Activated naive CD8-positive, alpha-beta T cell (primary cell): Measurements from ENCODE around the gene GREM2.

Experiments used
- H3K27ac Mint-ChIP-seq: one replicate; pipeline ENCODE4 v1.8.0; 2021; ENCODE audit warnings: mixed read lengths
- H3K27me3 Mint-ChIP-seq: one replicate; pipeline ENCODE4 v1.8.0; 2021; ENCODE audit warnings: mixed read lengths
- H3K36me3 Mint-ChIP-seq: one replicate; pipeline ENCODE4 v1.8.0; 2021; ENCODE audit warnings: mixed read lengths
- H3K4me1 Mint-ChIP-seq: one replicate; pipeline ENCODE4 v1.8.0; 2021; ENCODE audit warnings: low read depth, mixed read lengths
- H3K4me3 Mint-ChIP-seq: one replicate; pipeline ENCODE4 v1.8.0; 2021; ENCODE audit warnings: mild to moderate bottlenecking, mixed read lengths
- H3K9me3 Mint-ChIP-seq: one replicate; pipeline ENCODE4 v1.8.0; 2021; ENCODE audit warnings: low read depth, mixed read lengths

The GREM2 gene

GRCh38 chr1:240619357-240619756 is 7.4 kb upstream of the GREM2 start:
- H3K36me3 Mint-ChIP-seq = no peaks in the 10 kb centered on the region
- no peak overlapping the region for H3K27ac Mint-ChIP-seq
- H3K27me3 Mint-ChIP-seq = peaks cover 2% of the 10 kb centered on the region
- H3K4me3 Mint-ChIP-seq = no peak overlapping the region
- H3K9me3 Mint-ChIP-seq = no peaks in the 10 kb centered on the region
- H3K4me1 Mint-ChIP-seq = no peaks in the 10 kb centered on the region

- Mint-ChIP-seq H3K4me3 (no peak overlapping the region), H3K27me3 (peaks cover 3% of the 10 kb centered on the region), H3K4me1 (peaks cover under 1% of the 10 kb centered on the region), H3K27ac (no peak overlapping the region), H3K9me3 (no peaks in the 10 kb centered on the region), H3K36me3 (no peaks in the 10 kb centered on the region)
Observed at GRCh38 chr1:240618946-240619345, 7.0 kb upstream of the GREM2 start.

- peaks cover 26% of the 10 kb centered on the region for H3K4me1 Mint-ChIP-seq
- H3K9me3 Mint-ChIP-seq = no peaks in the 10 kb centered on the region
- no peak overlapping the region for H3K27ac Mint-ChIP-seq
Observed at GRCh38 chr1:240616018-240616417, 4.1 kb upstream of the GREM2 start.

GRCh38 chr1:240613356-240614142 is 1.6 kb upstream of the GREM2 start:
- no peak overlapping the region for H3K27ac Mint-ChIP-seq
- no peaks in the 10 kb centered on the region for H3K36me3 Mint-ChIP-seq
- H3K4me1 Mint-ChIP-seq = peaks cover 32% of the 10 kb centered on the region
- H3K9me3 Mint-ChIP-seq = no peaks in the 10 kb centered on the region
- no peak overlapping the region for H3K4me3 Mint-ChIP-seq
- peaks cover 27% of the 10 kb centered on the region for H3K27me3 Mint-ChIP-seq

More at GRCh38 chr1:240616018-240616417, 4.1 kb upstream of the GREM2 start:
- no peaks in the 10 kb centered on the region for H3K36me3 Mint-ChIP-seq
- peaks cover 15% of the 10 kb centered on the region for H3K27me3 Mint-ChIP-seq
- no peak overlapping the region for H3K4me3 Mint-ChIP-seq

GRCh38 chr1:240612811-240613210 is 856 bp upstream of the GREM2 start:
- no peak overlapping the region for H3K27ac Mint-ChIP-seq
- H3K27me3 Mint-ChIP-seq = peaks cover 27% of the 10 kb centered on the region
- H3K36me3 Mint-ChIP-seq = no peaks in the 10 kb centered on the region
- peaks cover 32% of the 10 kb centered on the region for H3K4me1 Mint-ChIP-seq
- no peaks in the 10 kb centered on the region for H3K9me3 Mint-ChIP-seq
- no peak overlapping the region for H3K4me3 Mint-ChIP-seq

GRCh38 chr1:240611228-240611618 is 732 bp downstream of the GREM2 start:
- Mint-ChIP-seq H3K36me3 (no peaks in the 10 kb centered on the region), H3K27ac (no peak overlapping the region), H3K4me3 (peak overlapping the region; percentile 79), H3K9me3 (no peaks in the 10 kb centered on the region), H3K27me3 (peaks cover 28% of the 10 kb centered on the region), H3K4me1 (peaks cover 32% of the 10 kb centered on the region)

- Mint-ChIP-seq H3K36me3 (no peaks in the 10 kb centered on the region), H3K27ac (no peak overlapping the region), H3K4me1 (peaks cover 32% of the 10 kb centered on the region), H3K27me3 (peaks cover 28% of the 10 kb centered on the region), H3K4me3 (no peak overlapping the region), H3K9me3 (no peaks in the 10 kb centered on the region)
Observed at GRCh38 chr1:240610636-240611035, 1.3 kb downstream of the GREM2 start.

- Mint-ChIP-seq H3K4me1 (peaks cover 32% of the 10 kb centered on the region), H3K9me3 (no peaks in the 10 kb centered on the region), H3K36me3 (no peaks in the 10 kb centered on the region), H3K27ac (no peak overlapping the region), H3K27me3 (peaks cover 26% of the 10 kb centered on the region), H3K4me3 (no peak overlapping the region)
Observed at GRCh38 chr1:240609527-240610060, 2.4 kb downstream of the GREM2 start.

- Mint-ChIP-seq H3K27ac (no peak overlapping the region), H3K36me3 (no peaks in the 10 kb centered on the region), H3K4me1 (peaks cover 29% of the 10 kb centered on the region), H3K27me3 (peaks cover 23% of the 10 kb centered on the region), H3K4me3 (no peak overlapping the region), H3K9me3 (no peaks in the 10 kb centered on the region)
Observed at GRCh38 chr1:240608707-240609106, 3.2 kb downstream of the GREM2 start.

GRCh38 chr1:240607006-240607405 is 4.9 kb downstream of the GREM2 start:
- H3K27ac Mint-ChIP-seq = no peak overlapping the region
- H3K4me3 Mint-ChIP-seq = no peak overlapping the region
- peaks cover 14% of the 10 kb centered on the region for H3K4me1 Mint-ChIP-seq
- peaks cover 16% of the 10 kb centered on the region for H3K27me3 Mint-ChIP-seq
- H3K36me3 Mint-ChIP-seq = no peaks in the 10 kb centered on the region
- no peaks in the 10 kb centered on the region for H3K9me3 Mint-ChIP-seq

- Mint-ChIP-seq H3K9me3 (no peaks in the 10 kb centered on the region), H3K36me3 (no peaks in the 10 kb centered on the region), H3K4me1 (no peaks in the 10 kb centered on the region), H3K4me3 (no peak overlapping the region), H3K27me3 (peaks cover 1% of the 10 kb centered on the region), H3K27ac (no peak overlapping the region)
Observed at GRCh38 chr1:240602189-240602588, 9.8 kb downstream of the GREM2 start.

- no peaks in the 10 kb centered on the region for H3K27me3 Mint-ChIP-seq
- H3K4me3 Mint-ChIP-seq = no peak overlapping the region
- H3K27ac Mint-ChIP-seq = no peak overlapping the region
- H3K4me1 Mint-ChIP-seq = no peaks in the 10 kb centered on the region
- H3K9me3 Mint-ChIP-seq = no peaks in the 10 kb centered on the region
- no peaks in the 10 kb centered on the region for H3K36me3 Mint-ChIP-seq
Observed at GRCh38 chr1:240599830-240600229, 12.1 kb downstream of the GREM2 start.

- no peaks in the 10 kb centered on the region for H3K4me1 Mint-ChIP-seq
Observed at GRCh38 chr1:240599299-240599698, 12.7 kb downstream of the GREM2 start.

GRCh38 chr1:240598216-240599001 is 13.5 kb downstream of the GREM2 start:
- Mint-ChIP-seq H3K4me3 (no peak overlapping the region), H3K4me1 (no peaks in the 10 kb centered on the region), H3K9me3 (no peaks in the 10 kb centered on the region), H3K27me3 (no peaks in the 10 kb centered on the region), H3K27ac (no peak overlapping the region), H3K36me3 (no peaks in the 10 kb centered on the region)

More at GRCh38 chr1:240599299-240599698, 12.7 kb downstream of the GREM2 start:
- H3K36me3 Mint-ChIP-seq = no peaks in the 10 kb centered on the region
- no peak overlapping the region for H3K4me3 Mint-ChIP-seq
- no peak overlapping the region for H3K27ac Mint-ChIP-seq
- H3K27me3 Mint-ChIP-seq = no peaks in the 10 kb centered on the region
- no peaks in the 10 kb centered on the region for H3K9me3 Mint-ChIP-seq

GRCh38 chr1:240597153-240597745 is 14.7 kb downstream of the GREM2 start:
- Mint-ChIP-seq H3K4me1 (no peaks in the 10 kb centered on the region), H3K27ac (no peak overlapping the region), H3K4me3 (no peak overlapping the region), H3K36me3 (no peaks in the 10 kb centered on the region), H3K27me3 (no peaks in the 10 kb centered on the region), H3K9me3 (no peaks in the 10 kb centered on the region)
